CD14-positive monocyte (primary cell): ENCODE measurements around the gene VSTM4. TPM values are rescaled to one million over a fixed set of nuclear protein-coding genes. Genes with fewer than 3 reads are reported as not detected.

Experiments
- DNase-seq, 3 donors: peaks; one replicate each; pipeline ENCODE4 v3.0.0-alpha.2; 2011 to 2022
- H2AFZ ChIP-seq: 2 replicates; pipeline ENCODE4 v1.6.0; 2012; ENCODE audit warnings: mild to moderate bottlenecking, low read depth, low read length, inconsistent platforms; ENCODE audit not compliant: insufficient read depth, poor library complexity, severe bottlenecking
- H3K27ac ChIP-seq, 2 donors: 1 replicate in 1 of 2; 2 replicates in 1 of 2; pipeline ENCODE4 v1.5.1; 2012 to 2013; ENCODE audit warnings: low read length in 2 of 2, control low read depth in 1 of 2, inconsistent platforms in 1 of 2, low read depth in 1 of 2, mild to moderate bottlenecking in 1 of 2
- H3K27me3 ChIP-seq, 2 donors: one replicate each; pipeline versions ENCODE4 v1.6.0 to v1.6.1; 2011 to 2013; ENCODE audit warnings: low read length in 2 of 2; ENCODE audit not compliant: control insufficient read depth in 2 of 2, insufficient read depth in 2 of 2
- H3K36me3 ChIP-seq, 2 donors: replicated peaks in 1 of 2; 1 replicate in 1 of 2; 2 replicates in 1 of 2; pipeline versions ENCODE4 v1.5.1 to v1.6.1; 2012 to 2013; ENCODE audit warnings: low read length in 2 of 2, control low read depth in 1 of 2, inconsistent platforms in 1 of 2, mild to moderate bottlenecking in 1 of 2; ENCODE audit not compliant: insufficient read depth in 2 of 2, control insufficient read depth in 1 of 2
- H3K4me1 ChIP-seq, 2 donors: 1 replicate in 1 of 2; 2 replicates in 1 of 2; pipeline versions ENCODE4 v1.5.1 to v1.6.1; 2012 to 2013; ENCODE audit warnings: low read length in 2 of 2, control low read depth in 1 of 2, inconsistent platforms in 1 of 2, mild to moderate bottlenecking in 1 of 2, moderate library complexity in 1 of 2; ENCODE audit not compliant: insufficient read depth in 2 of 2, control insufficient read depth in 1 of 2
- H3K4me2 ChIP-seq: replicated peaks from 2 replicates; pipeline ENCODE3; 2012; ENCODE audit warnings: low read length, moderate library complexity, mild to moderate bottlenecking; ENCODE audit not compliant: poor library complexity, severe bottlenecking; ENCODE audit errors: extremely low read depth
- H3K4me3 ChIP-seq, 3 experiments: fragments of 200-600 bp in 1 of 3; sonication (generic) in 1 of 3; replicated peaks in 1 of 3; 1 replicate in 2 of 3; 2 replicates in 1 of 3; pipeline ENCODE4 v1.5.1; 2011 to 2013; ENCODE audit warnings: low read length in 3 of 3, mild to moderate bottlenecking in 3 of 3, control low read depth in 2 of 3, low read depth in 2 of 3, inconsistent platforms in 1 of 3, moderate library complexity in 1 of 3
- H3K79me2 ChIP-seq: 2 replicates; pipeline ENCODE4 v1.6.0; 2012; ENCODE audit warnings: mild to moderate bottlenecking, control low read depth, inconsistent platforms, low read length, moderate library complexity; ENCODE audit not compliant: insufficient read depth
- H3K9ac ChIP-seq: 2 replicates; pipeline ENCODE4 v1.6.0; 2017; ENCODE audit warnings: low read length, mild to moderate bottlenecking; ENCODE audit not compliant: insufficient read depth, poor library complexity, severe bottlenecking
- H3K9me3 ChIP-seq, 2 donors: replicated peaks in 1 of 2; 1 replicate in 1 of 2; 2 replicates in 1 of 2; pipeline versions ENCODE4 v1.5.1 to v1.6.1; 2012 to 2013; ENCODE audit warnings: low read length in 2 of 2, control low read depth in 1 of 2; ENCODE audit not compliant: control insufficient read depth in 1 of 2, insufficient read depth in 1 of 2
- H4K20me1 ChIP-seq: 2 replicates; pipeline ENCODE4 v1.6.0; 2012; ENCODE audit warnings: mild to moderate bottlenecking, low read length, control low read depth, moderate library complexity; ENCODE audit not compliant: insufficient read depth
- H3K27ac Mint-ChIP-seq, 7 donors: one replicate each; pipeline ENCODE4 v1.8.0; 2020; ENCODE audit warnings: mild to moderate bottlenecking in 7 of 7, mixed read lengths in 7 of 7, moderate library complexity in 6 of 7, inconsistent platforms in 2 of 7
- H3K27me3 Mint-ChIP-seq, 3 donors: one replicate each; pipeline ENCODE4 v1.8.0; 2021 to 2022; ENCODE audit warnings: low read depth in 3 of 3, mild to moderate bottlenecking in 3 of 3, mixed read lengths in 3 of 3, moderate library complexity in 3 of 3, inconsistent platforms in 1 of 3
- H3K36me3 Mint-ChIP-seq, 2 donors: one replicate each; pipeline ENCODE4 v1.8.0; 2020; ENCODE audit warnings: mixed read lengths in 2 of 2, inconsistent platforms in 1 of 2, mild to moderate bottlenecking in 1 of 2
- H3K4me1 Mint-ChIP-seq: one replicate; pipeline ENCODE4 v1.8.0; 2020; ENCODE audit warnings: mild to moderate bottlenecking, mixed read lengths
- H3K4me3 Mint-ChIP-seq, 2 donors: one replicate each; pipeline ENCODE4 v1.8.0; 2020; ENCODE audit warnings: mild to moderate bottlenecking in 2 of 2, mixed read lengths in 2 of 2, moderate library complexity in 1 of 2
- H3K9me3 Mint-ChIP-seq, 7 donors: one replicate each; pipeline ENCODE4 v1.8.0; 2020 to 2022; ENCODE audit warnings: mixed read lengths in 7 of 7, mild to moderate bottlenecking in 6 of 7, moderate library complexity in 6 of 7, inconsistent platforms in 2 of 7
- WGBS: methylation state at CpG from one replicate; pipeline ENCODE4 v1.1.5; 2013; ENCODE audit warnings: missing lambda C conversion rate; ENCODE audit not compliant: insufficient coverage; 5-methylcytosine and 5-hydroxymethylcytosine counted together
- intact Hi-C, 2 donors: fragments of 100-400 bp; cut with micrococcal nuclease; formaldehyde crosslinking; loops; one replicate each; pipeline versions ENCODE4 v1.15.0 to v1.15.1; 2023
- polyA plus RNA-seq, 3 donors: library from polyadenylated mRNA; depleted of rRNA in 1 of 3; unstranded in 2 of 3; stranded (reverse) in 1 of 3; fragments of 300-500 nt in 2 of 3; fragments of >200 nt in 1 of 3; fragmentation: Illumina TruSeq in 2 of 3; gene quantifications; 1 replicate in 2 of 3; 2 replicates in 1 of 3; pipeline ENCODE4 v1.2.3, GENCODE V29; 2012 to 2021
- TF ChIP-seq, protein P1 (sequence below): fragments of 200-600 bp; IDR thresholded peaks from one replicate; pipeline ENCODE4 v1.8.0; 2022; ENCODE audit warnings: antibody characterized with exemption, mild to moderate bottlenecking

Gene VSTM4
- polyA plus RNA-seq, 3 donors: not detected

DNA sequence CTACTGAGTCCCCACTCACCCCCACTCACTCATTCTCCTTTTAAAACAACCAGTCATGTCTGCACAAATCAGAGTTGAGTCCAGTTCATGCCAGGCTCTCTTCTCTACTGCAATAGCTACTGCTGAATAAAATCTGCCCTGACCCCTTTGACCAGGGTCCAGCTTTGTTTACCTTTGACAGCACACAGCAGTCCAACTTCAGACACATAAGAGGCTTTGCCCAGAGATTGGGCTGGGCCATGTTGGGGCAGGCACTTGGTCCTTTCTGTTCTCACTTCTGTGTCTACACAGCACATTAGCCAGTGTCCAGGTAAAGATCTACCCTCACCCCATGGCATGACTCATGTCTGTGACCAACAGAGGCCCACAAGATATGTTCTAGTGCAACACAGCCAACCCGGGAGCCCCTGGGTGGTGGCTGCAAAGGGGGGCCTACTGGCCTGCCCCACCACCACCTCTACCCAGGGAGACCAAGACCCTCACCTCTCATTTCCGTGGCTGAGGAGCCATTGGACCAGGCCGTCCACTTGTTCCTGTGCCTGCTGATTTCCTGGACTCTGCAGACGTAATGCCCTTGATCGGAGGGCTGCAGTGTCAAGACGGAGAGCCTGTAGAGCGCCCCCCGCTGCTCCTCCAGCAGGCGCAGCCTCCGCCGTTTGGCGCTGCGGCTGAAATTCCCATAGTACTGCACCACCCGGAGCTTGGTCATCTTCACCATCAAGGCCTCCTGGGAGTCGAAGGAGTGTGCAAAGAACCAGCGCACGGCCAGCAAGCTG lies 8.0 kb downstream of the VSTM4 start:
- Mint-ChIP-seq H3K9me3 (no peaks in the 10 kb centered on the region), H3K4me1 (peaks cover 8% of the 10 kb centered on the region), H3K36me3 (no peaks in the 10 kb centered on the region), H3K4me3 (peak overlapping the region in 1 of 2 donors; percentile 10), H3K27me3 (peaks cover 7 to 12% (median 9%) of the 10 kb centered on the region in 3 donors), H3K27ac (peak overlapping the region in 1 of 7 donors; percentile 19)
- H4K20me1 ChIP-seq: no peaks in the 10 kb centered on the region
- H3K27me3 ChIP-seq: no peaks in the 10 kb centered on the region
- no peak overlapping the region for H3K4me2 ChIP-seq
- intact Hi-C loops: loop anchor here in 1 of 2 donors (10.0 kb wide), 1 partner anchor 298 kb away; no protein-coding TSS in a partner anchor
- 99% methylated on average over 15 of the region's 17 CpGs for WGBS
- H3K9me3 ChIP-seq: no peaks in the 10 kb centered on the region
- H3K27ac ChIP-seq: no peak overlapping the region
- TF ChIP-seq, protein P1, sequence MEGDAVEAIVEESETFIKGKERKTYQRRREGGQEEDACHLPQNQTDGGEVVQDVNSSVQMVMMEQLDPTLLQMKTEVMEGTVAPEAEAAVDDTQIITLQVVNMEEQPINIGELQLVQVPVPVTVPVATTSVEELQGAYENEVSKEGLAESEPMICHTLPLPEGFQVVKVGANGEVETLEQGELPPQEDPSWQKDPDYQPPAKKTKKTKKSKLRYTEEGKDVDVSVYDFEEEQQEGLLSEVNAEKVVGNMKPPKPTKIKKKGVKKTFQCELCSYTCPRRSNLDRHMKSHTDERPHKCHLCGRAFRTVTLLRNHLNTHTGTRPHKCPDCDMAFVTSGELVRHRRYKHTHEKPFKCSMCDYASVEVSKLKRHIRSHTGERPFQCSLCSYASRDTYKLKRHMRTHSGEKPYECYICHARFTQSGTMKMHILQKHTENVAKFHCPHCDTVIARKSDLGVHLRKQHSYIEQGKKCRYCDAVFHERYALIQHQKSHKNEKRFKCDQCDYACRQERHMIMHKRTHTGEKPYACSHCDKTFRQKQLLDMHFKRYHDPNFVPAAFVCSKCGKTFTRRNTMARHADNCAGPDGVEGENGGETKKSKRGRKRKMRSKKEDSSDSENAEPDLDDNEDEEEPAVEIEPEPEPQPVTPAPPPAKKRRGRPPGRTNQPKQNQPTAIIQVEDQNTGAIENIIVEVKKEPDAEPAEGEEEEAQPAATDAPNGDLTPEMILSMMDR: no peak
- H3K36me3 ChIP-seq: no peaks in the 10 kb centered on the region
- H3K4me3 ChIP-seq: no peak overlapping the region
- DNase-seq: no peak
- no peaks in the 10 kb centered on the region for H3K79me2 ChIP-seq
- H2AFZ ChIP-seq: no peak overlapping the region
- no peaks in the 10 kb centered on the region for H3K4me1 ChIP-seq
- no peak overlapping the region for H3K9ac ChIP-seq

DNA sequence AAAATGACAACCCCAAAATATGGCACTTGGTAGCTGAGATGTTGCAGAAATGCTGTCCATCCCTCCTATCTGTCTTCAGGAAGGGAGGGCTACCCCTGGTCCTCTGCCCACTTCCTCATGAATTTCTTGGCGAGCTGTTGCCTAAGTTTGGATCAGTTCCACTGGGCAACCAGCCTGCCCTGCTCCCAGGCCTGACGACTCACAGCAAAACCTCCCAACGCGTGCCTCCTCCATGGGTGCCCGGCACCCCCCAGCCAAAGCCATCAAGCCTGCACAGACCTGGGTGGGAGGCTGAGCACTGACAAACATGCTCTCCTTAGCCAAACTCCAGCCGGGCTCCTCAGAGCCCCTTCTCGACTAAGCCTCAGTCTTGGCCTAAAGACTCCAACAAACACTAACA lies 8.9 kb downstream of the VSTM4 start:
- no peaks in the 10 kb centered on the region for H3K9me3 ChIP-seq

More for the DNA sequence above, 8.9 kb downstream of the VSTM4 start:
- intact Hi-C loops: loop anchor here in 1 of 2 donors (10.0 kb wide), 1 partner anchor 298 kb away; no protein-coding TSS in a partner anchor
- Histone ChIP-seq H4K20me1 (no peaks in the 10 kb centered on the region), H3K27ac (no peak overlapping the region), H3K4me2 (no peak overlapping the region), H3K9ac (no peak overlapping the region), H3K79me2 (no peaks in the 10 kb centered on the region), H3K4me1 (no peaks in the 10 kb centered on the region), H3K27me3 (no peaks in the 10 kb centered on the region), H3K36me3 (no peaks in the 10 kb centered on the region), H3K4me3 (no peak overlapping the region), H2AFZ (no peak overlapping the region)
- H3K36me3 Mint-ChIP-seq: no peaks in the 10 kb centered on the region
- 57% methylated on average over 7 of the region's 7 CpGs for WGBS
- H3K27me3 Mint-ChIP-seq: peaks cover 7 to 12% (median 9%) of the 10 kb centered on the region in 3 donors
- DNase-seq: no peak
- no peak overlapping the region for H3K27ac Mint-ChIP-seq
- H3K4me3 Mint-ChIP-seq: no peak overlapping the region
- peaks cover 8% of the 10 kb centered on the region for H3K4me1 Mint-ChIP-seq
- H3K9me3 Mint-ChIP-seq: no peaks in the 10 kb centered on the region
- TF ChIP-seq, protein P1: no peak
